Epithelial cell of proximal tubule (primary cell): Measurements from ENCODE around the gene PKD1L1. TPM values are rescaled to one million over a fixed set of nuclear protein-coding genes. Genes with fewer than 3 reads are reported as not detected.

Experiments used
- DNase-seq: peaks from one replicate; pipeline ENCODE4 v3.0.0-alpha.2; 2011; ENCODE audit warnings: low read depth
- H3K4me3 ChIP-seq: 2 replicates; pipeline ENCODE4 v1.5.1; 2011; ENCODE audit warnings: low read depth, mild to moderate bottlenecking, low read length
- CTCF ChIP-seq: conservative IDR thresholded peaks from 2 replicates; pipeline ENCODE4 v1.5.1; 2012; ENCODE audit warnings: low read depth, mild to moderate bottlenecking, low read length
- total RNA-seq: library from RNA; depleted of rRNA; stranded (reverse); fragments of >200 nt; gene quantifications from 2 replicates; pipeline ENCODE4 v1.2.3, GENCODE V29; 2015

Gene PKD1L1
- total RNA-seq, 1 donor from 2014 or later = not detected

GRCh38 chr7:47970761-47971160 lies 22.5 kb upstream of the PKD1L1 start:
- TF ChIP-seq CTCF = no peak
- H3K4me3 ChIP-seq = no peak overlapping the region
- DNase-seq = no peak

GRCh38 chr7:47968847-47969774 lies 20.8 kb upstream of the PKD1L1 start:
- no peak overlapping the region for H3K4me3 ChIP-seq
- no peak for DNase-seq
- TF ChIP-seq CTCF = peak; percentile 98

DNA sequence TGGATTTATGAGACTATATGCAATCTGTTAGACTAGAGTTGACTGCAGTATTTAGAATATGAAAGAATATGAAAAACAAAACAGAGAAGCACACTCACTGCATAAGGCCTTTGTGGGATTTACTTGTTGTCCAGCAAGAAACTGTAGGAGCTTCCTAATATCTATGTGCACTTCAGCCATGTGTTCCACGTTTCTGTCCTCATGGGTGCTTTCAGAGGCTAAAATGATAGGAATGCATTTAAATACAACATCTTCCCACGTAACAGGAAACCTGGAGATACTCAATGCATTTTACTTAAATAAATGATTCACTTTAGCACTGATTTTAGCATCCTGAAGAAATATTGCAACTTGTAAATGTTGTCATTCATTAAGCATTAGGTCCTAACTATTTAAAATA lies 19.4 kb upstream of the PKD1L1 start:
- no peak overlapping the region for H3K4me3 ChIP-seq
- TF ChIP-seq CTCF = no peak
- DNase-seq = no peak

- TF ChIP-seq CTCF = no peak
- no peak overlapping the region for H3K4me3 ChIP-seq
- no peak for DNase-seq
Observed at GRCh38 chr7:47967123-47967522, 18.9 kb upstream of the PKD1L1 start.

DNA sequence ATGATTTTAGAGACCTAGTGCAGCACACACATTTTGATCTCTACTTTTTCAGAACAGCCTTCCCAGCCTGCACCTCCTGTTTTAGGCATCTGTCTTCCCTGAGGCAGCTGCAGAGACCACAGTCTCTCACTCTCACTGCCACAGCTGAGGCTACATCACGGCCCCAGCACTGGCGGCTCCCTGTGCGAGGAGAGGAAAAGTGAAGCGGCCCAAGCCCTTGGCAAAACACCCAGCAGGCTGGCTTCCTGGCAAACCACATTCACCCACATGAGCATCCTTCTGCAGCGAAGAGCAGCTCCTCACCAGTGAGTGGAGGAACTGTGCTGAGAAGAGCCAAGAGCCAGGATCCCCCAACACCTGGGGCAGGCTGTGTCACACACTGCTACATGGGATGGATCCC lies 17.2 kb upstream of the PKD1L1 start:
- DNase-seq = no peak
- no peak for TF ChIP-seq CTCF
- no peak overlapping the region for H3K4me3 ChIP-seq

DNA sequence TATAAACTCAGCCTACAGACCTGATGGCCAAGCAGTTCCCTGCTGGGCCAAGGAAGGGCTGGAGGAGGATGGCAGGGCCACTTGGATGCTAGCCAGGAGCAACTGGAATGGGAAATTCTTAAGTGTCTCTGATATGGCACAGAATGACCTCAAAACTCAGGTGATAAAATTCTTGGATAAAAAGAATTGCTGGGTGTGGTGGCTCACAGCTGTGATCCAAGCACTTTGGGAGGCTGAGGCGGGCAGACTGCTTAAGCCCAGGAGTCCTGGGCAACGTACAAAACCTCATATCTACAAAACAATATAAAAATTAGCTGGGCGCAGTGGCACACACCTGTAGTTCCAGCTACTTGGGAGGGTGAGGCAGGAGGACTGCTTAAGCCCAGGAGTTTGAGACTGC lies 14.0 kb upstream of the PKD1L1 start:
- no peak for DNase-seq
- no peak for TF ChIP-seq CTCF
- no peak overlapping the region for H3K4me3 ChIP-seq

GRCh38 chr7:47957156-47957555 lies 8.9 kb upstream of the PKD1L1 start:
- TF ChIP-seq CTCF = no peak
- DNase-seq = no peak
- no peak overlapping the region for H3K4me3 ChIP-seq
